Kidney (tissue), 14 donors: ENCODE measurements around the gene GSTM2. TPM values are rescaled to one million over a fixed set of nuclear protein-coding genes. Genes with fewer than 3 reads are reported as not detected.

Experiments
- DNase-seq, 5 donors: peaks; one replicate each; pipeline ENCODE4 v3.0.0-alpha.2; 2013 to 2020
- FAIRE-seq: peaks from 2 replicates; lab custom pipeline; 2012; peaks lifted over from hg19 to GRCh38; lab: Jason Lieb, UNC
- H3K27ac ChIP-seq, 2 donors: one replicate each; pipeline ENCODE4 v1.7.0; 2013; ENCODE audit warnings: low read depth in 2 of 2, low read length in 2 of 2, inconsistent platforms in 1 of 2
- H3K27me3 ChIP-seq: one replicate; pipeline ENCODE4 v1.7.1; 2013; ENCODE audit warnings: low read length, inconsistent platforms; ENCODE audit not compliant: control insufficient read depth, insufficient read depth
- H3K36me3 ChIP-seq, 3 donors: one replicate each; pipeline versions ENCODE4 v1.7.0 to v1.7.1; 2013; ENCODE audit warnings: low read length in 3 of 3, control low read depth in 1 of 3, inconsistent platforms in 1 of 3; ENCODE audit not compliant: insufficient read depth in 3 of 3, control insufficient read depth in 2 of 3
- H3K4me1 ChIP-seq, 3 donors: one replicate each; pipeline versions ENCODE4 v1.7.0 to v1.7.1; 2013; ENCODE audit warnings: low read length in 3 of 3, inconsistent platforms in 1 of 3, low read depth in 1 of 3; ENCODE audit not compliant: control insufficient read depth in 2 of 3, insufficient read depth in 2 of 3
- H3K4me3 ChIP-seq, 3 donors: one replicate each; pipeline versions ENCODE4 v1.7.0 to v1.8.1; 2013; ENCODE audit warnings: low read length in 3 of 3, control low read depth in 1 of 3, inconsistent platforms in 1 of 3
- H3K9ac ChIP-seq, 3 donors: one replicate each; pipeline versions ENCODE4 v1.7.0 to v1.7.1; 2013; ENCODE audit warnings: low read length in 3 of 3, control low read depth in 1 of 3, inconsistent platforms in 1 of 3
- H3K9me3 ChIP-seq, 3 donors: one replicate each; pipeline versions ENCODE4 v1.7.0 to v1.7.1; 2013; ENCODE audit warnings: low read length in 3 of 3, control low read depth in 1 of 3, inconsistent platforms in 1 of 3; ENCODE audit not compliant: control insufficient read depth in 2 of 3, insufficient read depth in 1 of 3
- CTCF ChIP-seq: IDR thresholded peaks from 3 replicates; pipeline ENCODE4 v1.5.1; 2012; ENCODE audit warnings: mild to moderate bottlenecking, moderate library complexity, borderline replicate concordance; ENCODE audit not compliant: insufficient read depth; ENCODE audit errors: extremely low read depth
- intact Hi-C: fragments of 100-400 bp; cut with DNase I; formaldehyde crosslinking; loops from one replicate; pipeline ENCODE4 v1.11.1; 2022
- polyA plus RNA-seq: library from polyadenylated mRNA; stranded (reverse); fragments of 350-450 nt; fragmentation: Illumina TruSeq; extraction: RNeasy Lipid Tissue Mini Kit (QIAGEN cat#74804); gene quantifications from one replicate; pipeline ENCODE4 v1.2.3, GENCODE V29; 2014; ENCODE audit warnings: low read depth, low replicate concordance; ENCODE audit not compliant: insufficient read depth
- total RNA-seq: library from RNA; stranded (reverse); fragmentation: NEBNext Ultra II Directional; extraction: Animal tissue kit (Norgen Biotek cat#: 25700); gene quantifications from one replicate; pipeline ENCODE4 v1.2.1, GENCODE V29; 2021
- donor health status: control.
- donor health status: control.
- donor health status: control.
- donor health status: control.
- donor health status: control.
- donor health status: DM: yes; HTN: yes; CAD: no.
- donor health status: Normal renal cell carcinoma (clear cell type).

The GSTM2 gene
- total and polyA plus RNA-seq, 2 donors from 2014 or later = 47.1 to 116 TPM

- TF ChIP-seq CTCF = no peak
- H3K9ac ChIP-seq = peak overlapping the region in 1 of 3 donors; percentile 99
- DNase-seq (peak in 1 of 5 donors; percentile 62), FAIRE-seq (no peak)
- peaks cover 3 to 34% (median 6%) of the 10 kb centered on the region in 3 donors for H3K4me1 ChIP-seq
- H3K27ac ChIP-seq = no peak overlapping the region
- H3K36me3 ChIP-seq = peaks cover 0 to 2% (median 0%) of the 10 kb centered on the region in 3 donors
- peak overlapping the region; percentile 44 to 95 (median 88) for H3K4me3 ChIP-seq
- no peaks in the 10 kb centered on the region for H3K9me3 ChIP-seq
- H3K27me3 ChIP-seq = no peaks in the 10 kb centered on the region
- intact Hi-C loops = loop anchor here (10.0 kb wide), 1 partner anchor 87 kb away; the partner anchor contains the start of gene GPR61
Observed at GRCh38 chr1:109621379-109622136, 46.3 kb upstream of the GSTM2 start.

GRCh38 chr1:109622137-109622892, 45.5 kb upstream of the GSTM2 start:
- FAIRE-seq (no peak), DNase-seq (no peak)
- no peaks in the 10 kb centered on the region for H3K27me3 ChIP-seq
- H3K27ac ChIP-seq = no peak overlapping the region
- peaks cover 0 to 8% (median 2%) of the 10 kb centered on the region in 3 donors for H3K36me3 ChIP-seq
- peak overlapping the region in 1 of 3 donors; percentile 12 for H3K9ac ChIP-seq
- H3K4me1 ChIP-seq = peaks cover 3 to 34% (median 6%) of the 10 kb centered on the region in 3 donors
- intact Hi-C loops = loop anchor here (10.0 kb wide), 1 partner anchor 88 kb away; the partner anchor contains the start of gene GPR61
- no peak for TF ChIP-seq CTCF
- no peaks in the 10 kb centered on the region for H3K9me3 ChIP-seq
- peak overlapping the region in 1 of 3 donors; percentile 95 for H3K4me3 ChIP-seq

- Histone ChIP-seq H3K27ac (no peak overlapping the region), H3K4me1 (peaks cover 3 to 34% (median 6%) of the 10 kb centered on the region in 3 donors)
- FAIRE-seq = no peak
Observed at GRCh38 chr1:109622895-109623294, 45.0 kb upstream of the GSTM2 start.

More at GRCh38 chr1:109622895-109623294, 45.0 kb upstream of the GSTM2 start:
- Histone ChIP-seq H3K9ac (peak overlapping the region in 1 of 3 donors; percentile 12), H3K9me3 (no peaks in the 10 kb centered on the region), H3K27me3 (no peaks in the 10 kb centered on the region), H3K4me3 (no peak overlapping the region), H3K36me3 (peaks cover 0 to 14% (median 2%) of the 10 kb centered on the region in 3 donors)
- DNase-seq = no peak
- intact Hi-C loops = loop anchor here (10.0 kb wide), 1 partner anchor 88 kb away; the partner anchor contains the start of gene GPR61
- TF ChIP-seq CTCF = no peak
